Glutamatergic neuron (in vitro differentiated cells): ENCODE measurements around the gene TIFAB. TPM values are rescaled to one million over a fixed set of nuclear protein-coding genes. Genes with fewer than 3 reads are reported as not detected.

Experiments used
- DNase-seq: peaks from one replicate; pipeline ENCODE4 v3.0.0; 2022
- H3K27ac Mint-ChIP-seq: one replicate; pipeline ENCODE4 v1.8.0; 2020; ENCODE audit warnings: mild to moderate bottlenecking, mixed read lengths, inconsistent platforms; ENCODE audit not compliant: unreplicated experiment
- H3K27me3 Mint-ChIP-seq: one replicate; pipeline ENCODE4 v1.8.0; 2020; ENCODE audit warnings: mild to moderate bottlenecking, moderate library complexity, mixed read lengths, inconsistent platforms; ENCODE audit not compliant: unreplicated experiment
- H3K36me3 Mint-ChIP-seq: one replicate; pipeline ENCODE4 v1.8.0; 2020; ENCODE audit warnings: mild to moderate bottlenecking, mixed read lengths, inconsistent platforms; ENCODE audit not compliant: unreplicated experiment
- H3K4me1 Mint-ChIP-seq: one replicate; pipeline ENCODE4 v1.8.0; 2020; ENCODE audit warnings: mild to moderate bottlenecking, low read depth, mixed read lengths, inconsistent platforms; ENCODE audit not compliant: unreplicated experiment
- H3K4me3 Mint-ChIP-seq: one replicate; pipeline ENCODE4 v1.8.0; 2020; ENCODE audit warnings: mild to moderate bottlenecking, mixed read lengths, inconsistent platforms; ENCODE audit not compliant: unreplicated experiment
- H3K9me3 Mint-ChIP-seq: one replicate; pipeline ENCODE4 v1.8.0; 2020; ENCODE audit warnings: mild to moderate bottlenecking, moderate library complexity, mixed read lengths, inconsistent platforms; ENCODE audit not compliant: unreplicated experiment
- total RNA-seq: library from RNA; stranded (reverse); fragmentation: NEBNext Ultra II Directional; extraction: Animal tissue kit (Norgen Biotek cat#: 25700); gene quantifications from one replicate; pipeline ENCODE4 v1.2.1, GENCODE V29; 2021; ENCODE audit not compliant: unreplicated experiment
- TF ChIP-seq, protein P1 (sequence below): fragments of 200-600 bp; sonication (generic); IDR thresholded peaks from one replicate; pipeline ENCODE4 v1.5.0; 2021; ENCODE audit not compliant: partially characterized antibody, unreplicated experiment

TIFAB gene
- total RNA-seq, 1 donor from 2014 or later, result not detected

GRCh38 chr5:135447298-135447929 lies 4.7 kb downstream of the TIFAB start, which contains the start of gene DCANP1:
TSS of gene DCANP1 (minus strand) at chr5:135447348. CDS start at chr5:135447108, 240 bp downstream.
- H3K36me3 Mint-ChIP-seq, result no peaks in the 10 kb centered on the region
- no peak for DNase-seq
- TF ChIP-seq, protein P1, sequence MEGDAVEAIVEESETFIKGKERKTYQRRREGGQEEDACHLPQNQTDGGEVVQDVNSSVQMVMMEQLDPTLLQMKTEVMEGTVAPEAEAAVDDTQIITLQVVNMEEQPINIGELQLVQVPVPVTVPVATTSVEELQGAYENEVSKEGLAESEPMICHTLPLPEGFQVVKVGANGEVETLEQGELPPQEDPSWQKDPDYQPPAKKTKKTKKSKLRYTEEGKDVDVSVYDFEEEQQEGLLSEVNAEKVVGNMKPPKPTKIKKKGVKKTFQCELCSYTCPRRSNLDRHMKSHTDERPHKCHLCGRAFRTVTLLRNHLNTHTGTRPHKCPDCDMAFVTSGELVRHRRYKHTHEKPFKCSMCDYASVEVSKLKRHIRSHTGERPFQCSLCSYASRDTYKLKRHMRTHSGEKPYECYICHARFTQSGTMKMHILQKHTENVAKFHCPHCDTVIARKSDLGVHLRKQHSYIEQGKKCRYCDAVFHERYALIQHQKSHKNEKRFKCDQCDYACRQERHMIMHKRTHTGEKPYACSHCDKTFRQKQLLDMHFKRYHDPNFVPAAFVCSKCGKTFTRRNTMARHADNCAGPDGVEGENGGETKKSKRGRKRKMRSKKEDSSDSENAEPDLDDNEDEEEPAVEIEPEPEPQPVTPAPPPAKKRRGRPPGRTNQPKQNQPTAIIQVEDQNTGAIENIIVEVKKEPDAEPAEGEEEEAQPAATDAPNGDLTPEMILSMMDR, result no peak
- peaks cover 19% of the 10 kb centered on the region for H3K4me1 Mint-ChIP-seq
- peaks cover 2% of the 10 kb centered on the region for H3K9me3 Mint-ChIP-seq
- H3K4me3 Mint-ChIP-seq, result no peak within 1 kb of the TSS
- H3K27ac Mint-ChIP-seq, result no peak within 1 kb of the TSS
- peaks cover 2% of the 10 kb centered on the region for H3K27me3 Mint-ChIP-seq

DNA sequence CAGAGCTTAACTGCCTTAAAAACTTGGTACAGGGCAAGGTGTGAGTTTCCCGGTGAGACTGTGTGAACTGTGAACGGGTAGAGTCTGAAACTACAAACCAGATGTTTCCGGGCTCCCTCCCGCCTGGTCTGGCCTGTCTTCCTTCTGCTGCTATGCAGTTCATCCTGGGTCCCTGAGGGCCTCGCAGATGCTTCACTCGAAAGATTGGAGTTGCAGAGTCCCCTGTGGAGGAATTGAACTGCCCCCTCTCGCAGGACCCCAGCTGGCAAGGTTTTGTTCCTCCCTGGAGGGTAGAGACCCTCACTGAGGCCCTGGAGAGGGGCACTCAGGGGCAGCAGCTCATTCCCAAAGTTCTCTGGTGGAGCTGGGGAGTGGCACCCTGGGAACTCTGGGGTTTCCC lies 5.5 kb downstream of the TIFAB start:
- no peak overlapping the region for H3K27ac Mint-ChIP-seq

DNA sequence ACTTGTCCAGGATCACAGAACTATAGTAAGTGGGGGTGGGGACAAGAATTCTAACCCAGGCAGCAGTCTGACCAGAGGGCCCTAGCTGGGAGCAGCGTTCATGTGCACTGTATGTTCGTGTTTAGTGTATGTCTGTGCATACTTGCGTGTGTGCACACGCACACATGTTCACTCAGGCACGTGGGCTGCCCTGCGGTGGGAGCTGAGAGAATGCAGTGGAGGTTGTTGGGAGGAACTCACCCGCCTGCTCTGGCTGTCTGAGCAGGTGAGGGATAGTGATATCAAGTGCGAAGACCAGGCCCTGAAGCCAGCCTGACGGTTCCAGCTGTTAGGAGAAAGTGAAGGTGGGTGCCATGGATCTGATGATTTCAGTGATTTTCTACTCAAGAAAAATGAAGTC lies 5.9 kb downstream of the TIFAB start:
- Mint-ChIP-seq H3K4me1 (peaks cover 20% of the 10 kb centered on the region), H3K9me3 (peaks cover 1% of the 10 kb centered on the region), H3K4me3 (no peak overlapping the region), H3K27ac (no peak overlapping the region), H3K27me3 (peaks cover 2% of the 10 kb centered on the region), H3K36me3 (no peaks in the 10 kb centered on the region)
- no peak for DNase-seq
- TF ChIP-seq, protein P1, result no peak

More for the DNA sequence above, 5.5 kb downstream of the TIFAB start:
- TF ChIP-seq, protein P1, result no peak
- peaks cover 2% of the 10 kb centered on the region for H3K27me3 Mint-ChIP-seq
- H3K4me3 Mint-ChIP-seq, result no peak overlapping the region
- H3K36me3 Mint-ChIP-seq, result no peaks in the 10 kb centered on the region
- H3K9me3 Mint-ChIP-seq, result peaks cover 1% of the 10 kb centered on the region
- DNase-seq, result no peak
- H3K4me1 Mint-ChIP-seq, result peaks cover 18% of the 10 kb centered on the region

- DNase-seq, result no peak
- no peaks in the 10 kb centered on the region for H3K36me3 Mint-ChIP-seq
- peaks cover 5% of the 10 kb centered on the region for H3K27me3 Mint-ChIP-seq
- TF ChIP-seq, protein P1, result no peak
- peaks cover 16% of the 10 kb centered on the region for H3K4me1 Mint-ChIP-seq
- no peak overlapping the region for H3K27ac Mint-ChIP-seq
- no peak overlapping the region for H3K4me3 Mint-ChIP-seq
- peaks cover 1% of the 10 kb centered on the region for H3K9me3 Mint-ChIP-seq
Observed at GRCh38 chr5:135445306-135445985, 6.7 kb downstream of the TIFAB start.

DNA sequence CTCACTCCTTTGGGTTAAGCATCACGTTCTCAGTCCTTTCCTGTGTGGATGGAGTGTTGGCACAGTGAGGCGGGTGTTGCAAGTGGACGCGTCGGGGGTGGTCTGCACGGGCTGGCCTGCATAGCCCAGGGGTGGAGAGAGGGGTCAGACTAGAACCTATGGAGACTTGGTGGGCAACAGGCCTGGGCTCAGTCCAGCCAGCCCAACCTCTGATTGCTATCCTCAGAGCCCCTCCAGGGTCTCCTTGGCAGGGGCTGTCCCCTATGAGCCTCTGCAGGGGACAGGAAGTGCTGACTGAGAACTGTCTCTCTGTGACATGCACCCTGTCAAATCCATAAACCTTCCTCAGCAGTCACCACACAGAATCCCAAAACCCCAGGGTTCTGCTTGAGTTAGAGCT lies 7.3 kb downstream of the TIFAB start:
- no peak overlapping the region for H3K27ac Mint-ChIP-seq
- TF ChIP-seq, protein P1, result no peak
- peaks cover 1% of the 10 kb centered on the region for H3K9me3 Mint-ChIP-seq
- peaks cover 4% of the 10 kb centered on the region for H3K27me3 Mint-ChIP-seq
- H3K36me3 Mint-ChIP-seq, result no peaks in the 10 kb centered on the region
- peaks cover 16% of the 10 kb centered on the region for H3K4me1 Mint-ChIP-seq
- no peak for DNase-seq
- H3K4me3 Mint-ChIP-seq, result no peak overlapping the region
